Neural cell (in vitro differentiated cells): ENCODE data around the gene SNX32. TPM values are rescaled to one million over a fixed set of nuclear protein-coding genes. Genes with fewer than 3 reads are reported as not detected.

Experiments
- H2AFZ ChIP-seq: fragments of 200-600, 300-800 bp; sonication (generic), shearing (Covaris generic); 2 replicates; pipeline ENCODE4 v1.6.0; 2014; ENCODE audit warnings: low read depth, mild to moderate bottlenecking, antibody characterized with exemption, low read length, moderate library complexity
- H3F3A ChIP-seq: fragments of 200-600 bp; shearing (Covaris generic); 2 replicates; pipeline ENCODE4 v1.6.1; 2016; ENCODE audit warnings: mild to moderate bottlenecking, moderate library complexity, mixed read lengths, antibody characterized with exemption, low read length; ENCODE audit not compliant: insufficient read depth, poor library complexity, severe bottlenecking
- H3K27ac ChIP-seq: fragments of 200-600, 300-800 bp; sonication (generic), shearing (Covaris generic); 2 replicates; pipeline ENCODE4 v1.5.1; 2014; ENCODE audit warnings: mild to moderate bottlenecking, low read length, moderate library complexity
- H3K27me3 ChIP-seq: fragments of 300-800, 200-600 bp; sonication (generic), shearing (Covaris generic); 2 replicates; pipeline ENCODE4 v1.6.0; 2014; ENCODE audit warnings: mild to moderate bottlenecking, low read depth, low read length, moderate library complexity; ENCODE audit not compliant: insufficient read depth
- H3K36me3 ChIP-seq: fragments of 300-800, 200-600 bp; sonication (generic), shearing (Covaris generic); 2 replicates; pipeline ENCODE4 v1.5.1; 2014; ENCODE audit warnings: mild to moderate bottlenecking, antibody characterized with exemption, low read length, moderate library complexity; ENCODE audit not compliant: insufficient read depth
- H3K4me2 ChIP-seq: fragments of 300-800, 200-600 bp; sonication (generic), shearing (Covaris generic); 2 replicates; pipeline ENCODE4 v1.6.0; 2014; ENCODE audit warnings: mild to moderate bottlenecking, low read length
- H3K4me3 ChIP-seq: fragments of 300-800, 200-600 bp; sonication (generic), shearing (Covaris generic); 2 replicates; pipeline ENCODE4 v1.5.1; 2014; ENCODE audit warnings: mild to moderate bottlenecking, low read length, moderate library complexity
- H3K79me2 ChIP-seq: fragments of 200-600 bp; shearing (Covaris generic); replicated peaks from 2 replicates; pipeline ENCODE4 v1.6.0; 2014; ENCODE audit warnings: mild to moderate bottlenecking, low read length, moderate library complexity; ENCODE audit not compliant: insufficient read depth
- H3K9ac ChIP-seq: fragments of 300-800, 200-600 bp; sonication (generic), shearing (Covaris generic); 2 replicates; pipeline ENCODE4 v1.6.1; 2016; ENCODE audit warnings: mild to moderate bottlenecking, low read length, mixed read lengths
- H3K9me2 ChIP-seq: fragments of 200-600 bp; shearing (Covaris generic); 2 replicates; pipeline ENCODE4 v1.6.1; 2016; ENCODE audit warnings: mild to moderate bottlenecking, low read length, mixed read lengths; ENCODE audit not compliant: insufficient read depth
- H3K9me3 ChIP-seq: fragments of 200-600, 300-800 bp; sonication (generic), shearing (Covaris generic); 2 replicates; pipeline ENCODE4 v1.6.1; 2016; ENCODE audit warnings: mild to moderate bottlenecking, mixed run types, low read length, moderate library complexity, mixed read lengths
- H4K20me1 ChIP-seq: fragments of 200-600 bp; shearing (Covaris generic); 2 replicates; pipeline ENCODE4 v1.6.1; 2016; ENCODE audit warnings: mild to moderate bottlenecking, mixed run types; ENCODE audit not compliant: insufficient read depth
- CTCF ChIP-seq: fragments of 450-650 bp; IDR thresholded peaks from 2 replicates; pipeline ENCODE4 v1.5.1; 2014; ENCODE audit warnings: antibody characterized with exemption, mild to moderate bottlenecking, moderate library complexity; ENCODE audit not compliant: poor library complexity, severe bottlenecking
- EP300 ChIP-seq: fragments of 450-650 bp; conservative IDR thresholded peaks from 2 replicates; pipeline ENCODE4 v1.6.1; 2014; ENCODE audit warnings: antibody characterized with exemption, mild to moderate bottlenecking, moderate library complexity; ENCODE audit not compliant: poor library complexity, severe bottlenecking
- EZH2 ChIP-seq: fragments of 200-600, 300-800 bp; shearing (Covaris generic), sonication (generic); IDR thresholded peaks from 2 replicates; pipeline ENCODE4 v1.6.1; 2014; ENCODE audit warnings: antibody characterized with exemption, low read length, borderline replicate concordance, mild to moderate bottlenecking; ENCODE audit not compliant: insufficient read depth, poor library complexity, severe bottlenecking
- MXI1 ChIP-seq: fragments of 450-650 bp; conservative IDR thresholded peaks from 2 replicates; pipeline ENCODE4 v1.6.1; 2014; ENCODE audit warnings: antibody characterized with exemption, mild to moderate bottlenecking; ENCODE audit not compliant: poor library complexity, severe bottlenecking
- POLR2AphosphoS5 ChIP-seq: IDR thresholded peaks from 2 replicates; pipeline ENCODE4 v1.6.1; 2012
- RAD21 ChIP-seq: fragments of 450-650 bp; conservative IDR thresholded peaks from 2 replicates; pipeline ENCODE4 v1.6.1; 2014; ENCODE audit warnings: antibody characterized with exemption, mild to moderate bottlenecking, moderate library complexity
- REST ChIP-seq: IDR thresholded peaks from 2 replicates; pipeline ENCODE4 v1.6.1; 2012; ENCODE audit warnings: borderline replicate concordance
- SMC3 ChIP-seq: fragments of 450-650 bp; conservative IDR thresholded peaks from 2 replicates; pipeline ENCODE4 v1.6.1; 2014; ENCODE audit warnings: antibody characterized with exemption, mild to moderate bottlenecking, moderate library complexity; ENCODE audit not compliant: poor library complexity
- TAF1 ChIP-seq: IDR thresholded peaks from 2 replicates; pipeline ENCODE4 v1.6.1; 2012; ENCODE audit warnings: low read depth
- polyA plus RNA-seq: library from polyadenylated mRNA; depleted of rRNA; stranded (reverse); fragments of >200 nt; gene quantifications from 2 replicates; pipeline ENCODE4 v1.2.3, GENCODE V29; 2014

The SNX32 gene
- polyA plus RNA-seq, 1 donor from 2014 or later = 16.0 TPM

- Histone ChIP-seq H3K9me2 (no peaks in the 10 kb centered on the region), H3K4me3 (peak within 1 kb of the TSS; percentile 100), H3F3A (peaks cover 5% of the 10 kb centered on the region), H3K9me3 (no peaks in the 10 kb centered on the region), H3K36me3 (no peaks in the 10 kb centered on the region), H3K27ac (peak within 1 kb of the TSS; percentile 100), H4K20me1 (peaks cover 20% of the 10 kb centered on the region), H3K27me3 (no peaks in the 10 kb centered on the region), H3K9ac (peak within 1 kb of the TSS; percentile 98), H3K4me2 (peak within 1 kb of the TSS; percentile 95), H3K79me2 (peaks cover 35% of the 10 kb centered on the region), H2AFZ (peak within 1 kb of the TSS; percentile 40)
- TF ChIP-seq TAF1 (peak; percentile 92), SMC3 (peak; percentile 43), POLR2AphosphoS5 (peak; percentile 95), EZH2 (no peak), RAD21 (no peak), REST (peak; percentile 73), EP300 (peak; percentile 34), MXI1 (peak; percentile 59), CTCF (peak; percentile 98)
Measured at GRCh38 chr11:65860278-65861164, 26.8 kb downstream of the SNX32 start, which contains the start of gene MUS81. Gene MUS81 (plus strand): TSS chr11:65860433. CDS start chr11:65860754, 321 bp downstream.

- Histone ChIP-seq H2AFZ (peak overlapping the region; percentile 40), H3K27me3 (no peaks in the 10 kb centered on the region), H3K79me2 (peaks cover 29% of the 10 kb centered on the region), H3K36me3 (no peaks in the 10 kb centered on the region), H3F3A (peaks cover 5% of the 10 kb centered on the region), H3K4me3 (peak overlapping the region; percentile 100), H4K20me1 (peaks cover 13% of the 10 kb centered on the region), H3K9me2 (no peaks in the 10 kb centered on the region), H3K9ac (peak overlapping the region; percentile 98), H3K27ac (peak overlapping the region; percentile 100), H3K9me3 (no peaks in the 10 kb centered on the region), H3K4me2 (peak overlapping the region; percentile 90)
- TF ChIP-seq POLR2AphosphoS5 (no peak), SMC3 (no peak), EP300 (no peak), CTCF (no peak), RAD21 (no peak), MXI1 (no peak), TAF1 (no peak), REST (no peak), EZH2 (no peak)
Measured at GRCh38 chr11:65861165-65861505, 27.4 kb downstream of the SNX32 start.
